Measurements from ENCODE around the gene EWSR1.

The EWSR1 gene

DNA sequence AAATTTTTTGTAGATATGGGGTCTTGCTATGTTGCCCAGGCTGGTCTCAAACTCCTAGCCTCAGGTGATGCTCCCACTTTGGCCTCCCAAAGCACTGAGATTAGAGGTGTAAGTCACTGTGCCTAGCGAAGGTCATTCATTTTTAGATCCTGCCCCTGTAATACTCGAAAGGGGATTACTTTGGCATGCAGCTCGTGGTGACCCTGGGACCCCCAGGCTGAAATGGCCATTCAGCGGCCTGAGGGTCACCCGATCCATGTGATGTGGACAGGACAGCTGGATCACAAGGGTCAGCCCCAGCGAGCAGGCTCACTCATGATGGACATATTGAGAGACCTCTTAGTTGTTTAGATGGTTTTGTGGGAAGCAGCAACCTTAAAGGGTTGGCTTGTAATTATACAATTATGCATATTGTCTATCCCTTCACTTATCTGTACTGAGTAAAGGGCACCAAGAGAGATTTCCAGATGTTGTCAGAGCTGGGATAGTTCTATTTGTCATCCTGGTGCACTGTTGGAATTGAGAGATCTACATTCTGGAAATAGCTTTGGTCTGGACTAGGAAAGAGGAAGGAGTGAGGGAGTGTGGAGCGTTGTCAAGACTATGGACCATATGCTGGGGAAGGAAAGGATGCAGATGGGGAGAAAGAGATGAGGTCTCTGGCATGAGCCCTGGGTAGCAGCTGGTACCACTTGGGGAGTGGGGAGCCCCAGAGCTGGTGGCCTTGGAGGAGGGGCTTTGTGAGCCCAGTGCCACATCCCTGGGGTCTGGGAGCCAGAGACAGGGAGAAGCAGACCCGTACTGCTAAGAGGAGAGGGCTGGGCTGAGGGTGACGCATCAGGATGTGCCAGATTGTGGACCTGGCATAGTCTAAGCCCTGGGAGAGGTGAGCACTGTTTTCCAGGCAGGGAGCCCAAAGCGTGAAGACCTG is 15.8 kb upstream of the EWSR1 start:
- DNase-seq: no peak

DNA sequence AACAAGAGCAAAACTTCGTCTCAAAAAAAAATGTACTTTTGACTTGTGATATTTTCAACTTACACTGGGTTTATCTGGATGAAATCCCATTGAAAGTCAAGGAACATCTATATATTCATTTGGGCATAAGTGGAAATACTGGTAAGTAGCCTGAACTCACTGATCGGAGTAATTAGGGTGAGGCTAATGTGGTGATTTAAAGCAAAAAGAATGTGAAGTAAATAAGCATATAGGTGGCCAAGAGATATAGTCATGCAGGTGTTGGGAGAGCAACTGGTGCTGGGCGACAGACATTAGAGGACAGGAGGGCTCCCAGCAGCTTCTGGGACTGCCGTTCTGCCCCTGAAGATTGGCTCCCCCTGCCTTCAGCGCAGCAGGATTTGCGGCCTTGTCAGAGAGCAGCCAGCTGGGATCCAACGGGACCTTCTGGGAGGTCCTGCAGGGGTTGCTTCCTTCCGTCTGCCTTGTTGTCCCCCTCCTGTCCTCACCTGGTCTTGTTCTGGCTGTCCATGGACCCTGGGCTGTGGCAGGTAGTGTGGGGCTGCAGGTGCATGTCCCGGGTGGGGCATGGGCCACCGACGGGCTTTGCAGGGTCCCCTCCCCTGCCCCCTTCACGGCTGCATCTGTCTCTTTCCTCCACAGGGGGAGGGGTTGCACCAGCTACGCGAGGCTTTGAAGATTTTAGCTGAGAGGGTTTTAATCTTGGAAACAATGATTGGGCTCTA is 14.3 kb upstream of the EWSR1 start:
- DNase-seq: no peak

DNA sequence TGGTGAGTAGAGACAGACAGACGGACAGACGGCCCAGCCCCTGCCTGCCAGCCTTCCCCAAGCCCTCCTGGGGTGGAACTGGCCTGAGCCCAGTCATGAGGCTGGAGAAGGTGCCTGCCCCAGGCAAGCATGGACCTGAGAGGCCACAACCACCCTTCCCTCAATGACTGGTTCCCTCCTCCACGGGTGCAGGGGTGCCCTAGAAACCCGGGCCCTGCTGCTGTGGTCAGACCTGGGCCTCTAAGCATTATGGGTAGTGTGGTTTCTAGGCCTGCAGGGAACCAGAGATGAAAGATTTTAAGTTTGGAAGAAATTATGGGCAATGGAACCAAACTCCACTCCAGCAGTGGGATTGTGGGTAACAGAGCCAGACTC is 13.8 kb upstream of the EWSR1 start:
- no peak for DNase-seq

DNA sequence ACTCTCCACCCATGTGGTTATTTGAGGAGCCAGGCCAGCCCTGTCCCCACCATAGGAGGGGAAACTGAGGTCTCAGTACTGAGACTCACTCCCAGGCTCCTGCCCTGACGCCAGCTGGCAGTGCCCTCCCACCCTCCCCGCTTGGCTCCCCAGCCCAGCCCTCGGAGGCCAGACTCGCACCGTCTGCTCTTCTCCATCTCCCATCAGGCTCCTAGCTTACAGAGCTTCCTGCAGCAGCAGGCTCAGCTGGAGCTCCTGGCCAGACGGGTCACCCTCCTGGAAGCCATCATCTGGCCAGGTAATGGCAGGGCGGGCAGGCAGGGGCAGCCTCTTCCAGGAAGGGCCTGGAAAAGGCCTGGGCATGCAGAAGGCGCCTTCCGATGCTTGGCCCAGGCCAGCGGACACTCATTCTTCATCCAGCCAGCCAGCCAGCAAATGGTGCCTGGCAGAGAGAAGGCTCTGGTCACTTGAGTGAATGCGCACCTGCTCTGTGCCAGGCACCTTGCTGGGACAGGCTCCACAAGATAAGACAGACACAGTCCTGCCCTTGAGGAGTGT is 12.9 kb upstream of the EWSR1 start:
- no peak for DNase-seq

DNA sequence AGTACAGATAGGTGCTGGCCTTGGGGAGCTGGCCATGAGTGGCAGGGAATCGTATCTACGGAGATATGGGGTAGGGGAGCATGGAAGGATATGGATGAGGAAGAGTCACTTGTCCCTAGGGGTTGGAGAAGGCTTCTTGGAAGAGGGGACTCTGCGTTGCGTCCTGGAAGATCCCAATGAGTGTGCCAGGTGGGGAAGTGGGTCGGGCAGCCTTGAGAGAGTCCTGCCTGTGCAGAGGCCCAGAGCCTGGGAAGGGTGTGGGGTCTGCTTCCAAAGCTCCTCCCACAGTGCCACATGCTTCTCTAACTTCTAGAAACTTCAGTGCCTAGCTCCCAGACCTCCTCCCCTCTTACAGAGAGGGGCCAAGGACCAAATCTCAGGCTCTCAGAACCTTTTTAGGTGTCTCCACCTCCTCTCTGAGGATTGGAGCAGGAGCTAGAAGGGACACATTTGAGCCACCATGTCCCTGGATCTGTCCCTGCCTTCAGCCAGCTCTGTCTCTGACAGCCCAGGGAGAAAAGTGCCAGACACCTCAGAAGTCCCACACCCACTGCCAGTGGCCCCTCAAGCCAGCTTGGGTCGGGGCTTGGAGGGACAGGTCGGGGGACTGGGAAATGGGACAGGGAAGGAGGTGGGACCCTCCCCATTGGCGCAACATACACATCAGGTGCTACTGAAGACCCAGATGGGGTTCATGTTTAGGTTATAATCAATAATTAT is 11.3 kb upstream of the EWSR1 start:
- DNase-seq: no peak

DNA sequence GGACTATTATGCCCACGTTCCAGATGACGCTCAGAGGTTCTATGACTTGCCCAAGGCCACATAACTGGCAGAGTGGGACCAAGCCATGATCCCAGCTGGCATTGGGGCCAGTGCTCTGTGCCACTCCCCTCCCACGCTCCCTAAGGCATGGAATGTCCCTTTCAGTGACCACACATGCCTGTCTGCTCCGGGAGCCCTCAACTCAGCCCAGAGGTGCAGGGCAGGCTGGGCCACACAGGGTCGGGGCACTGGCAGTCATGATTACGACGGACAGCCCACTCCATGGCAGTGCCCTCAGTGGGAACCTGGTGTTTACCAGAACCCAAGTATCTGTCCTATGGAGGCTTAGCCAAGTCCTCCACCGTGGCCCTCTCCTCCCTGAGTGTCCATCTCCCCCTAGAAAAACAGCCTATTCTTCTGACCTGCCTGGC is 10.3 kb upstream of the EWSR1 start:
- DNase-seq: no peak

DNA sequence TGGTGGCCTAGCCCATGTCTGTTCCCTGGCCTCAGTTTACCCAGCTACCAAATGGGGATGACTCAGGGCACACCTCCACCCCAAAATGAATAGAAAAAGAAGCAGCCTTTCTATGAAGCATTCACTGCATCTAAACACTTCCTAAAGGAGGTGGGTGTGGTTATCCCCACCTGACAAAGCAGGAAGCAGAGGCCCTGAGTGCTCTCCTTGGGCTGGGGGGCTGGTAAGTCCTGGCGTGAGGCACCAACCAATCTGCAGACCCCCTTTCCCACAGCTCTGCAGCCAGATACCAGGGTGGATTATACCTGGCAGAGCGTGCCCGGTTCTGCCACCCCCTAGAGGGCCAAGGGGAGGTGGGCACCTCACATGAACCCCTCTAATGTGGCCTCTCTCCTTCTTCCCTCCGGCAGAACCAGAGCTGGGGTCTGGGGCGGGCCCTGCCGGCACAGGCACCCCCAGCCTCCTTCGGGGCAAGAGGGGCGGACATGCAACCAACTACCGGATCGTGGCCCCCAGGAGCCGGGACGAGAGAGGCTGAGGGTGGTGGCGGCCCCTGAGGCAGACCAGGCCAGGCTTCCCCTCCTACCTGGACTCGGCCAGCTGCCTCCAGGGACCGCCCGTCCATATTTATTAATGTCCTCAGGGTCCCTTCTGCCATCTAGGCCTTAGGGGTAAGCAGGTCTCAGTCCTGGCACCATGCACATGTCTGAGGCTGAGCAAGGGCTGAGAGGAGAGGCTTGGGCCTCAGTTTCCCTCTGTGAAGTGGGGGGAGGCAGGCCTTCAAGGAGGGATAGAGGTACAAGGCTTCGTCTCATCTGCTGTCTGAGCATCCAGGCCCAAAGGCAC is 9.4 kb upstream of the EWSR1 start:
- DNase-seq: no peak

DNA sequence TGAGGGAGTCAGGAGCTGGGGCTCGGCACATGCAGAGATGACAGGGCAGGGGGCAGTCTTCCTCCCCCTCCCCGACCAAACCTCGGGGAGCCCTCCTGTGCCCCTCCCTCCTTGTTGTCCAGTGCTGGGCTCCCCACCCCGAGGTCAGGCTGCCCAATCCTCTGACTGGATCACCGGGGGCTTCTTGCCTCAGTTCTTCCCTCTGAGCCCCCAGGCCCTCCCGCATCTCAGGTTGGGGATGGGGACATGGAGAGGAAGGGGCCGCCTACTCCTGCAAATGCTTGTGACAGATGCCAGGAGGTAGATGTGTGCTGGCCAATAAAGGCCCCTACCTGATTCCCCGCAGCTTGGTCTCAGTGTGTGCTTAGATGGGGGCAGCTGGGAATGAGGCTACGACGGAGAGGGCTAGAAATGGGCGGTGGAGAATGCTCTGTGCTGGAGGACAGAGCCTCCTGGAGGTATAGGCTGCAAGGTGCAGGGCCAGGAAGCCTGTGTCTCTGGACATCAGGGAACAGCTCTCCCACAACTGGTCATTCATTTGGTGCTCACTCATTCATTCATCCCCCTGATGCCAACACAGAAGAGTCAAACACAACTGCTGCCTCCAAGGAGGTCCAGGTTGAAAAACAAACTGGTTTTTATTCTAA is 8.7 kb upstream of the EWSR1 start:
- no peak for DNase-seq

DNA sequence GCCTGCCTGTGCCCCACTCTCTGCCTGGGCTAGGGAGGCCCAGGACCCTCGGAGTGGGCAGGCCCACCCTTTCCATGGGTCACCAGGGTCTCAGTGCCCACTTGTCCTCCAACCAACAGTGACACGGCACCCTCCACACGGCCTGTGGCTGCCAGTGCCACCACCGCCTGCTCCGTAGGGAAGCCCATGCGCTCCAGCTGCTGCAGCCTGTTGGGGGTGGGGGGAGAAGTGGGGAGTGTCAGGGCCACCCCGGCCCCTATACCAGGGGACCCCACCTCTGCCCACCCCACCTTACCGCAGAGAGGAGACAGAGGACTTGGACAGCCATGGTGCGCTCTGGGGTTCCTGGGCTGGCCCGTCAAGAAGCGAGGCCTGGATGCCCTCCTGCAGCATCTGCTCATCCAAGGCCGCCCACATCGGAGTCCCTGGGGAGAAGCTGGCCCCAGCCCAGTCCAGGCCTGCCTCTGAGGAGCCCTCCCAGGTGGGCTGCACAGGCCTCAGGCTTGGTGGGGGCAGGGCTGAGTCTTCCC is 8.0 kb upstream of the EWSR1 start:
- DNase-seq: no peak

DNA sequence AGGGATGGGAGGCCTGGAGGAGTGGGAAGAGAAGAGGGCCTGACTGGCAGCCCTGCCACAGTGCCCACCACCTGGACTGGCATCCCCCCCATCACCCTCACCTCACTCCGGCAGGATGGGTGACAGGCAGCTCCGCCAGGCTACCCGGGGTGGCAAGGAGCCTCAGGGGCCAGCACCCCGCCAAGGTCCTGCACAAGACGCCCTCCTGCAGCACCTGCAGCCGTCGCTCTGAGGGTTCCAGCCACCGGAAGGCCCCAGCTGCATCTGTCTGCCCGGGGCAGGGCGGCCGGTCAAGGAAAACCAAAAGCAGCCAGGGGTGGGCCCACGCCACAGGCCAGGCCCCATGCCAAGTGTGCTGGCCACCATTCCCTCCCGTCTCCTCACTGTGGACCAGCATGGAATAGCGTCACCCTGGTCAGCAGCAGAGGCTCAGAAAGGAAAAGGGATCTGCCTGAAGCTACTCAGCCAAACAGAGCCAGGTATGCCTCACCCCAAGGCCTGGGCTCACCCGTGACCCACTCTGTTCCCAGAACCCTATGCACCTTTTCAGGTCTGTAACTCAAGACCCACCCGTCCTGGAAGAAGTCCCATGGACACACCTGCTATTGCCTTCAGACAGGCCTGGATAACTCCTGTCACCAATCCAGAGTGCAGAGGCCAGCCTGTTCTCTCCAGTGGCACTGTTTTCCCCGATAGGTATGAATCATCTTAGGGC is 7.3 kb upstream of the EWSR1 start:
- DNase-seq: no peak

DNA sequence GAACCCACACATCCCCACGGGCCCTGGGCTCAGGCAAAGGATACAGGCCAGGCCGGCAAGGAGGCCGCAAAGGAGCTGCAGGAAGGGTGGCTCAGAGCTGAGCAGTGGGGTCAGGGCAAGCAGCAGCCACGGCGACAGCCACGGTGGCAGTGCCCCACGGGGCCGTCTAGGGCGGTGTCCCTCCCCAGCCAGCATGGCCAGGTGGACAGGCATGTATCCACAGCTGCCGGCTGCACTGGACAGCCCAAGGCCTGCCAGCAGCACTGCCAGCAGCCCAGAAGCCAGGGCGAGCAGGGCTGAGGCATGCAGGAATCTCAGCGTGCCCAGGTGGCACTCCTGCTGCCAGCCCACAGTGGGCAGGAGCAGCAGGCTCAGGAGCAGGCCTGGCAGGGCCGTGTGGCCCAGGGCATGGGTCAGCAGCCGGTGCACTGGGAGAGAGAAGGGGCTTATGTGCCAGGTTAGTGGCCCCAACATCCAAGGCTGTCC is 4.2 kb upstream of the EWSR1 start:
- no peak for DNase-seq

DNA sequence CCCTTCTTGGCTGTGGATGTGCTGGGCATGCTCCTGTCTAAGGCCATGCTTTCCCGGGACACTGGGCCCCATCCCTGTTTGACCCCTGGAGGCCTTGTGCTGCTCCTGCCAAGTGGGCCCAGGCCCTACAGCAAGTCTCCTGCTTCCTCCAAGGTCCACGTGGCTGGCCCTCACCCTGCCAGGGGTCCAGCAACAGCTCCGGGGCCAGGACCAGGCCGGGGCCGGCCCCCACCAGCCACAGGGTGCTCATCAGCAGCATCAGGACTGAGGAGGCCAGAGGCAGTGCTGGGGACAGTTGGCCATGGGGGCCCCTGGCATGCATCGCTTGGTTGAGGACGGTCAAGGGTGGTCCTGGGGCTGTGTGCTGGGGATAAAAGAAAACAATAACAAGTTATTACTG is 2.8 kb upstream of the EWSR1 start:
- no peak for DNase-seq

DNA sequence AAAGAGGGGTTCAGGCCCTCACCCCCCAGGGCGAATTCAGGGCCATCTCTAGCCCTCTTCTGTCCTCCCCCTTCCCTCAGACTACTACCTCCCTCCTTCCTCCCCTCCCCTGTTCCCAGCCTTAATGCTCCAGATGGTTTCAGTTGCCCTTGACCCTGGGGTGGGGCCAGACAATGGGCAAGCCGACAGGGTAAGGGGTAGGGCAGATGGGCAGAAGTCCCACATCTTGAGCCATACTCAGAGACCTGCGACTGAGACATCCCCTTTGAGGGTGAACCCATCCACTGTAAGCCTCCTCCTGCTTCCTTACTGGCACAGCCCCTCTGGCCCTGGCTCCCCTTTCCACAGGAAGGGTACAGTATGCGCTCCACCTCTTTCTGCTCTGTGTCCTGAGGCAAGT is 2.1 kb upstream of the EWSR1 start:
- no peak for DNase-seq

DNA sequence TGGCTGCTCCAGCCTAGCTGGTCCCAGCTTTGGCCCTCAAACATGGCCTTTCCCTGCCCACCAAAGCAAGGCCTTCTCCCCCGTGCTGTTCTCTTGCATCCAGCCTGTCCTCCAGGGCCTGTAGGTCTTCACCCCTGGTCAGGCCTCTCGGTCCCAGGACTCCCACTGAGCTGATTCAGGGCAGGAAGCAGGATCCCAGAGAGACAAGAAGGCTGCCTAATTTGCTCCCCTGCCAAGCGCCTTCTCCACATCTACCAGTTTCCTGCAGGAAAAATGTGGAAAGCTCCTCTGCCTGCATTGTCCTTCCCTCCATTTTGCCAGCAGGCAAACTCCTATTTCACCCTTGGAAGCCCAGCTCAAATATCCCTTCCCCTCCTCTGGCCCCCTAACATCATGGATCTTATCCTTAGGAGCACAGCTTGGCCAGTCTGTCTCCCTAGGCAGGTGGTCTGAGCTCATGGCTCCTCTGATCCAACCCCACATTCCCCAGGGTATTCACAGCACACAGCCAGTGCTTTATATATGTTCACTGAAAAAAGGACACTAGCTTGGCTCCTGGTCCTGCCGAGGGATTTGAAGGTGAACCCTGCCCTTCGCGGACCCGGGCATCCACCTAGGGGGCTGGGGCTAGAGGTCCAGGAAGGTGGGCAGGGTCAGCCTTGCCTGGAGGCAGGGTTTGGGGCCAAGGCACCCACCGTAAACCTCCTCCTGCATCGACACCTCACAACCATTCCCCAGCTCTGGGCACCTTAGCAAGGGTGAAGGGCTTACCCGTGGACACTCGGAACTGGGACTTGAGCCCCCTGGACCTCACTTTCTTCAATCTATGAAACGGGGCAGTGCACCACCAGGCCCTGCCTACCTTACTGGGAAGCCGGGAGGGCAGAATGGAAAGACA is 1.3 kb upstream of the EWSR1 start:
- DNase-seq: no peak

DNA sequence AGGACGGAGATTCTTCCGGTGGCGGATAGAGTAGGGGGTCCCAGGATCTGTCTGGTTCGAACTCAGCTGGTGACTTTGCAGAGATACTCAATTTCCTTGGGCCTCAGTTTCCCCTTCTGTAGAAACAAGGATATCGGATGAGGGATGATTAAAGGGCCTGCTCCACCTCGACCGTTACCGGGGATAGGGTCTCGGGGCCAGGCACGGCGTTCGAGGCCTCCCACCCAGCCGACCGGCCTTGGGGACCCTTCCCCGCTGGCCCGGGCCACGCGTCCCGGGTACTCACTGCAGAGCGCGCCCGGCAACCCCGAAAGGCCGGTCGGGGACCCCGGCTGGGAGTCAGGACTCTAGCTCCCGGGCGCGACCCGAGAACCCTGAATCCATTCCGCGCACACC is 608 bp upstream of the EWSR1 start:
- no peak for DNase-seq

DNA sequence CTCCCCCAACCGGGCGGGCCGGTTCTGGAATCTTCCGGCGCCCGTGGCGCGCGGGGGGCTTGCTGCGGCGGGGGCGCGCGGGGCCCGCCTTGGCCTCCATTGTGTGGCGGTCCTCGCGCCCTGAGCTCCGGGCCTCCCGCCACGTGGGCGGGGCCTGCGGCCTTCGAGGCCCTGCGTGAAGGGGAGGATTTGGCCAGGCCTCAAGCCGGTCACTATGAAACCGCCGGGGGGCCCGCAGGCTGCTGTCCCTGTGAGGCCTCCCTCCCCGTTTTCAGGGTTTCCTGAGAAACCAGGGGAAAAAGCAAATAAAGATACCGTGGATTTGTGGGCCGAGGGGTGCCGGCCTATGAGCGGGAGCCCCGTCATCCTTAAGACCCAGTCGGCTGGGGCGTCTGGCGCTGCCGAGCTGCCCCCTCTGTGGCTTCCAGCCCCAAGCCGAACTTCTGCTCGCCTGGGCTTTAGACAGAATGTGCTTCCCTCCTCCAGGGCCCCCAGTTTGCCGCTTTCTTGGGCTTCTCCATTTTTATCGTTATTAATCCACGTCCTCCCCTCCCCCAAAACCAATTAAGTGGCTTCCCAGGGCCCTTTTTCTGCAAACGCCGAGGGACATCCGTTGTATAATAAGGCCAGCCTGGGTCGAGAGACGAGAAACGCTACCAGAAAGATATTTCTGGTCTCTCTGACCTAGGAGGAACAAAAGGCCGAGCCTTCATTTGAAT is 602 bp downstream of the EWSR1 start:
- DNase-seq: peak; percentile 37

DNA sequence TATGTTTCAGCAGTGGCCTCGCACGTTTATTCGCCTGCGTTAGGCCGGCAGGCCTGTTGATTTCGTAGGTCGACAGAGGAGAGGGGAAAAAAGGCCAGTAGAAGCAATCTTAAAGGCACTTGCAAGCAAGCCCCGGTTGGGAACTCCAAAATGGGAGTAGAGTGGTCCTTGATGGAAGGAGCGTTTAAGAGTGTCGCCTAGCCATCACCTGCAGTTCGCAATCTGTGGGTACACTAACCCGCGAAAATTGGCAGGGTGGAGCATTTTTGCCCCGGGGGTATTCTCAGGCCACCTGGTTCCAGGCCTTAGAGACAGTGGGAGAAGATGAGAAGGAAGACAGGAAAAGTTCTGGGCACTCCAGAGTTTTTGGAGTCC is 1.1 kb downstream of the EWSR1 start:
- DNase-seq: no peak

DNA sequence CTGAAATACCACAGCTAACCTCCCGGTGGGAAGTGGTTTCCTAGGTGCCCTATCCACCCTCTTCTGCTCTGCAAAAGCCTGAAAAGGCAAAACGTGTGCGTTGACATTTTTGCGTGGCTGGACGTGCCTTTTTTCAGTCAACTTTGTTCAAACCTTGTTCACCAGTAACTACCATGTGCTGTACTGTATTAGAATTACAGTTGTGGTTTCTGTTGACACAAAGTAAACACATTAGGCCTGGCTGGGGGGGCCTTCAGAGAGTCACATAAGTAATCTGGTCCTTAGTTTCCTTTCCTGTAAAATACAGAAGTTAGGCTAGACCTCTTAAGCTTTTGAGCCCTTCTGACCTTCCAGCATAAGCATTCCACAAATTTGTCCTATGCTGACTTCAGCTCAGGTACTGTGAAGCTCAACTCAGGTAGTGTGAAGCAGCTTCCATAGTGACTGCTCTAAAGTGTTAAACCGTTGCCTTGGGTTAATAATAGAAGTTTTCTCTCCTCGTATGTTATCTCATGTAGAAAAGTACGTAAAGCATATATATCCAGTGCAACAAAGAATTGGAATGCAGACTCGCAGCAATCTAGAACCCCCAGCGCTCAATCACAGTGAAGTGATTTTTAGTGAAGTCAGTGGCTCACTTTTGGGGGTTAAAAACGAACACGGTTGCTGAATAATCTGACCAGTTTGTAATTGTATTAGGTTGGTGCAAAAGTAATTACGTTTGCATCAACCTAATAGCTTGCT is 1.8 kb downstream of the EWSR1 start:
- no peak for DNase-seq

Measured in NCI-H2171 (cell line).